Ishikawa (cell line): ENCODE results near the gene NPTX1.

Experiments used
- CEBPB ChIP-seq: IDR thresholded peaks from 2 replicates; pipeline ENCODE4 v1.6.1; 2012
- CREB1 ChIP-seq: IDR thresholded peaks from 2 replicates; pipeline ENCODE4 v1.6.1; 2012; ENCODE audit warnings: low read depth
- EGR1 ChIP-seq: IDR thresholded peaks from 2 replicates; pipeline ENCODE4 v1.6.1; 2012
- EP300 ChIP-seq: IDR thresholded peaks from 2 replicates; pipeline ENCODE4 v1.6.1; 2012; ENCODE audit warnings: borderline replicate concordance
- FOXM1 ChIP-seq: IDR thresholded peaks from 2 replicates; pipeline ENCODE4 v1.6.1; 2012; ENCODE audit warnings: low read depth, borderline replicate concordance
- NFIC ChIP-seq: IDR thresholded peaks from 2 replicates; pipeline ENCODE4 v1.6.1; 2012
- RAD21 ChIP-seq: IDR thresholded peaks from 2 replicates; pipeline ENCODE4 v1.6.1; 2012; ENCODE audit warnings: low read depth
- TAF1 ChIP-seq: IDR thresholded peaks from 2 replicates; pipeline ENCODE4 v1.6.1; 2012; ENCODE audit warnings: low read depth, mild to moderate bottlenecking
- TCF12 ChIP-seq: IDR thresholded peaks from 2 replicates; pipeline ENCODE4 v1.6.1; 2012; ENCODE audit warnings: low read depth
- TEAD4 ChIP-seq: IDR thresholded peaks from 2 replicates; pipeline ENCODE4 v1.6.1; 2012
- YY1 ChIP-seq: IDR thresholded peaks from 2 replicates; pipeline ENCODE4 v1.6.1; 2012; ENCODE audit warnings: low read depth
- ZBTB7A ChIP-seq: IDR thresholded peaks from 2 replicates; pipeline ENCODE4 v1.6.1; 2012; ENCODE audit warnings: low read depth
- TF ChIP-seq, protein P1 (sequence below): IDR thresholded peaks from 2 replicates; pipeline ENCODE4 v1.6.1; 2012
- TF ChIP-seq, protein P2 (sequence below): IDR thresholded peaks from 2 replicates; pipeline ENCODE4 v1.6.1; 2012
- TF ChIP-seq, protein P3 (sequence below): IDR thresholded peaks from 2 replicates; pipeline ENCODE4 v1.6.1; 2012; ENCODE audit warnings: low read depth, mild to moderate bottlenecking

NPTX1 gene

DNA sequence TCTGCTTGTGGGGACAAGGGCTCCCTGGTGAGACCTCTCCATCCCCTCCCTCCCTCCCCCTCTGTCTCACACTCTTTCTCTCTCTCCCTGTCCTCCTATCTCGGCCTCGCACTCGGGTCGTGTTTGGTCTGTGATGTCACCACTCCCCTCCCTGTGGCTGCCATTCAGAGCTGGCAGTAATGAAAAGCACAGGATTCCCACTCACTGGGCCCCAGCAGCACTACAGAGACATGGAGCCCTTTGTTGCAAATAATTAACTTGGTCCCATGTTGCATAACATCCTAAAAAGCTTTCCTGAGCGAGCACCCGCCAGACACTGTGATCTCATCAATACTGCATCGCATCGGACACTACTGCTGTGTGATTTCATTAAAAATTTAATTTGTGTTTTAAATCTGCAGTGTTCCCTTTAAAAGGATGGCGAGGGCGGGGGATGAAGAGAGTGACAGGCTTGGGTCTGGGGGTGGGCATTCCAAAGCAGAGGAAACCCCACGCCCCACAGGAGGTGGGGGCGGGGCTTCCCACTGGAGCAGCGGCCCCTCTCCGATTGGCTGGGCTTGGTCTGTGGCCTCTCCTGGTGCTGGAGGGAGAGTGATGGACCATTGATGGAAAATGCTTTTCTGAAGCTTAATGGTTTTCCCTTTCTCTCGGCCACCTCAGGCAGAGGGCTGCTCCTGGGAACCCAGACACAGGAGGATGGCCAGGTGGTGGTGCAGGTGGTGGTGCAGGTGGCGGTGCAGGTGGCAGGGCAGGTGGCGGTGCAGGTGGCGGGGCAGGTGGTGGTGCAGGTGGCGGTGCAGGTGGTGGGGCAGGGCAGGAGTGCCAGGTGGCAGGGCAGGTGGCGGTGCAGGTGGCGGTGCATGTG is 15.3 kb upstream of the NPTX1 start:
- TF ChIP-seq NFIC, result no peak
- no peak for TF ChIP-seq CEBPB
- TF ChIP-seq FOXM1, result no peak
- TF ChIP-seq, protein P1, sequence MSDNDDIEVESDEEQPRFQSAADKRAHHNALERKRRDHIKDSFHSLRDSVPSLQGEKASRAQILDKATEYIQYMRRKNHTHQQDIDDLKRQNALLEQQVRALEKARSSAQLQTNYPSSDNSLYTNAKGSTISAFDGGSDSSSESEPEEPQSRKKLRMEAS, result no peak
- no peak for TF ChIP-seq CREB1
- TF ChIP-seq, protein P2, sequence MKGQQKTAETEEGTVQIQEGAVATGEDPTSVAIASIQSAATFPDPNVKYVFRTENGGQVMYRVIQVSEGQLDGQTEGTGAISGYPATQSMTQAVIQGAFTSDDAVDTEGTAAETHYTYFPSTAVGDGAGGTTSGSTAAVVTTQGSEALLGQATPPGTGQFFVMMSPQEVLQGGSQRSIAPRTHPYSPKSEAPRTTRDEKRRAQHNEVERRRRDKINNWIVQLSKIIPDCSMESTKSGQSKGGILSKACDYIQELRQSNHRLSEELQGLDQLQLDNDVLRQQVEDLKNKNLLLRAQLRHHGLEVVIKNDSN, result no peak
- TF ChIP-seq RAD21, result no peak

DNA sequence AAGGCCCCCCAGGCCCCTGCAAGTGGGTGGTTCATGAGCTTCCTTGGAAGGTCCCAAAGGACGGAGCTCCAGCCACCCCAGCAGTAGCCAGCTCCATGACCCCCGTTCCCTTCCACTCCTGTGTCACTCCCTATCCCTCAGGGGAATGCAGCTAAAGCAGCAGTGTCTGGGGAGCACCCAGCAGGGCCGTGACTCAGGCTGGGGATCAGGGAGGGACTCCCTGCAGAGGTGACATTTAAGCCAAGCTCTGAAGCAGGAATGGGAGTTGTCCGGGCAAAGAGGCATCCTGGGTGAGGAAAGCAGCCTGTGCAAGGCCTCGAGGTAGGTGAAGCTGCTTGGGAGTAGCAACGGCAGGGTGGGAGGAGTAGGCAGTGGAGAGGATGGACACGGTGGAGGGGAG is 11.1 kb upstream of the NPTX1 start:
- TF ChIP-seq CREB1, result no peak
- TF ChIP-seq TCF12, result no peak
- no peak for TF ChIP-seq YY1
- TF ChIP-seq RAD21, result no peak
- TF ChIP-seq CEBPB, result no peak
- TF ChIP-seq TAF1, result no peak
- no peak for TF ChIP-seq ZBTB7A
- no peak for TF ChIP-seq EP300
- TF ChIP-seq TEAD4, result no peak
- TF ChIP-seq, protein P1, result no peak

DNA sequence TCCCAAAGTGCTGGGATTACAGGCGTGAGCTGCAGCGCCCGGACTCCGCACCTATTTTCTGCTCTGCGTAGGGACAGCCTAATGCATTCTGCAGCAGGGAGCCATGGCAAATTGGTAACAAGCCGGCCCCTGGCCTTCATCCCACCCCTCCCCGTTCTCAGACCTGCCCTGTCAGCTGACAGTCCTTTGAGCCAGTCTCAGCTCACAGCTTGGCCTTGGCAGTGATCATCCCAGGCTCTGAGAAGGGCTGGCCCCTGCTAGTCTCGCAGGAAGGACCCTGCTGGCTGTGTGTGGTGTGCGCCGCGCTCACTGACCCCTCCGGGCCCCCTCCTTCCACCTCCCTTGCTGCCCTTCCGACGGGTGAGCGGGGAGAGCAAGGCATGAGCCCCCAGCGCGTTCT is 10.3 kb upstream of the NPTX1 start:
- TF ChIP-seq TEAD4 (no peak), CEBPB (no peak), NFIC (no peak), RAD21 (no peak), TAF1 (no peak)
- TF ChIP-seq, protein P1, result no peak
- TF ChIP-seq, protein P2, result no peak

DNA sequence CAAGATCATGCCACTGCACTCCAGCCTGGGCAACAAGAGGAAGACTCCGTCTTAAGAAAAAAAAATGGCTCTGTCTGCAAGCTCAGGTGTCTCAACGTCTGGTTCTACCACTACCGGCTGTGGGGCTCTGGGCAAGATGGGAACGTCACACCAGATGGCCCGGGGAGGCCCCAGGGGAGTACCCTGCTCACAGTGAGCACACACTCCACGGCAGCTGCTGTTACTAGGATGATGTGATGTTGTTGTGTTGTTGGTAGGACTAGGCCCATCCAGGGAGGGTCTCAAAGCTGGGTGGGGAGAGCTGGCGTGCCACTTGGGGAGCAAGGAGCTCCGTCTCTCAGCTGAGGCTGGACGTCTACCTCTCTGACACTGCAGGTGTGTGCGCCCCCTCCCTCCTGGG is 9.4 kb upstream of the NPTX1 start:
- no peak for TF ChIP-seq TCF12
- TF ChIP-seq TEAD4, result no peak
- no peak for TF ChIP-seq FOXM1
- TF ChIP-seq CREB1, result no peak
- TF ChIP-seq TAF1, result no peak
- TF ChIP-seq, protein P1, result no peak

DNA sequence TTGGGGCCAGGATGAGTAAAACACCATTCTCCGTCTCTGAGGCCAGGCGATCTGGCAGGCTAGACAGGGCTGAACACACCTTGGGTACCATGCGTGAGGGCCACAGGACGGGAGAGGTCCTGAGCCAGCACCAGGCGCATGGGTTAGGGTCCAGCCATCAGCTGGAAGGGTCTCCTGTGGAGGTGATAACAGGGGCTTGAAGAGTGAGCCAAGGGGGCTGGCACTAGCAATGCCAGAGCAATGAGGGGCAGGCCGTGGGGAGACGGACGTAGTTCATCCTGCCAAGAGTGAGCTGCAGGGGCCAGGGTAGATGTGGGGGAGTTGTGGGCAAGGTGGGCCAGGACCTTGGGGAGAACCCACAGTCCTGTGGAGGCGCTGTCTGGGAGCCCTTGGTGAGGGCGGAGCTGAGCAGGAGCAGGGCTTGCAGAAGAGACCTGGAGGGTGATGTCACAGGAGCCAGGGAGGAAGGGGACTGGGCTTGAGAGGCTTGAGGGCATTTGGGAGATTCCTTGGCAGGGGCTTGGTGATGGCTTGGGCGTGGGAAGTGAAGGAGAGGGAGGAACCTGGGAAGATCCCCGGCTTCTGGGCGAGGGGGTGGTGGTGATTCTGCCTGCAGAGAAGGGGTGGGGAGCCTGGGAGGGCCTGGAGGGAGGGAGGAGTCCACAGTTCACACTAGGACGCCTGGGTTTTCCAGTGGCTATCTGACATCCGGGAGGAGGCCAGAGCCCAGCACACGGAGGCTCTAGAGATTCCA is 6.3 kb upstream of the NPTX1 start:
- TF ChIP-seq, protein P2, result no peak
- no peak for TF ChIP-seq TEAD4
- TF ChIP-seq ZBTB7A, result no peak
- TF ChIP-seq TAF1, result no peak
- no peak for TF ChIP-seq CREB1
- TF ChIP-seq, protein P1, result no peak
- TF ChIP-seq, protein P3, sequence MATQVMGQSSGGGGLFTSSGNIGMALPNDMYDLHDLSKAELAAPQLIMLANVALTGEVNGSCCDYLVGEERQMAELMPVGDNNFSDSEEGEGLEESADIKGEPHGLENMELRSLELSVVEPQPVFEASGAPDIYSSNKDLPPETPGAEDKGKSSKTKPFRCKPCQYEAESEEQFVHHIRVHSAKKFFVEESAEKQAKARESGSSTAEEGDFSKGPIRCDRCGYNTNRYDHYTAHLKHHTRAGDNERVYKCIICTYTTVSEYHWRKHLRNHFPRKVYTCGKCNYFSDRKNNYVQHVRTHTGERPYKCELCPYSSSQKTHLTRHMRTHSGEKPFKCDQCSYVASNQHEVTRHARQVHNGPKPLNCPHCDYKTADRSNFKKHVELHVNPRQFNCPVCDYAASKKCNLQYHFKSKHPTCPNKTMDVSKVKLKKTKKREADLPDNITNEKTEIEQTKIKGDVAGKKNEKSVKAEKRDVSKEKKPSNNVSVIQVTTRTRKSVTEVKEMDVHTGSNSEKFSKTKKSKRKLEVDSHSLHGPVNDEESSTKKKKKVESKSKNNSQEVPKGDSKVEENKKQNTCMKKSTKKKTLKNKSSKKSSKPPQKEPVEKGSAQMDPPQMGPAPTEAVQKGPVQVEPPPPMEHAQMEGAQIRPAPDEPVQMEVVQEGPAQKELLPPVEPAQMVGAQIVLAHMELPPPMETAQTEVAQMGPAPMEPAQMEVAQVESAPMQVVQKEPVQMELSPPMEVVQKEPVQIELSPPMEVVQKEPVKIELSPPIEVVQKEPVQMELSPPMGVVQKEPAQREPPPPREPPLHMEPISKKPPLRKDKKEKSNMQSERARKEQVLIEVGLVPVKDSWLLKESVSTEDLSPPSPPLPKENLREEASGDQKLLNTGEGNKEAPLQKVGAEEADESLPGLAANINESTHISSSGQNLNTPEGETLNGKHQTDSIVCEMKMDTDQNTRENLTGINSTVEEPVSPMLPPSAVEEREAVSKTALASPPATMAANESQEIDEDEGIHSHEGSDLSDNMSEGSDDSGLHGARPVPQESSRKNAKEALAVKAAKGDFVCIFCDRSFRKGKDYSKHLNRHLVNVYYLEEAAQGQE, result no peak
- no peak for TF ChIP-seq YY1
- no peak for TF ChIP-seq CEBPB
- no peak for TF ChIP-seq TCF12
- no peak for TF ChIP-seq NFIC
- TF ChIP-seq FOXM1, result no peak
- no peak for TF ChIP-seq EGR1

DNA sequence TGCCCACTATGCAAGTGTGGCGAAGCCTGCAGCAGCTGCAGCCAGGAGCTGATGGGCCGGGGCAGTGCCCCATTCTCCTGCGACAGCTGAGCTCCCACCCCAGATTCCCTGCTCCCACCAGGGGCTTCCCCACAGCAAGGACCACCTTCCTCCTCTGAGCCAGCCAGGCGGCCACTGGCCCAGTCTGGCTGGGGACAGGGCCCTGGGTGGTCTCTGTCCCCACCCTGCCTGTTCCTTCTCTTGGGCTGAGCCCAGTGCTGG is 5.6 kb upstream of the NPTX1 start:
- TF ChIP-seq TEAD4, result no peak
- TF ChIP-seq CEBPB, result no peak
- TF ChIP-seq, protein P1, result no peak
- TF ChIP-seq ZBTB7A, result no peak
- no peak for TF ChIP-seq CREB1
- TF ChIP-seq YY1, result no peak
- TF ChIP-seq, protein P2, result no peak
- no peak for TF ChIP-seq TCF12
- no peak for TF ChIP-seq FOXM1
- no peak for TF ChIP-seq TAF1
- no peak for TF ChIP-seq EP300
- TF ChIP-seq EGR1, result no peak
- no peak for TF ChIP-seq NFIC
- TF ChIP-seq, protein P3, result no peak
